ENCODE data around the gene SPAG8.

SPAG8 gene, protein sequence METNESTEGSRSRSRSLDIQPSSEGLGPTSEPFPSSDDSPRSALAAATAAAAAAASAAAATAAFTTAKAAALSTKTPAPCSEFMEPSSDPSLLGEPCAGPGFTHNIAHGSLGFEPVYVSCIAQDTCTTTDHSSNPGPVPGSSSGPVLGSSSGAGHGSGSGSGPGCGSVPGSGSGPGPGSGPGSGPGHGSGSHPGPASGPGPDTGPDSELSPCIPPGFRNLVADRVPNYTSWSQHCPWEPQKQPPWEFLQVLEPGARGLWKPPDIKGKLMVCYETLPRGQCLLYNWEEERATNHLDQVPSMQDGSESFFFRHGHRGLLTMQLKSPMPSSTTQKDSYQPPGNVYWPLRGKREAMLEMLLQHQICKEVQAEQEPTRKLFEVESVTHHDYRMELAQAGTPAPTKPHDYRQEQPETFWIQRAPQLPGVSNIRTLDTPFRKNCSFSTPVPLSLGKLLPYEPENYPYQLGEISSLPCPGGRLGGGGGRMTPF

DNA sequence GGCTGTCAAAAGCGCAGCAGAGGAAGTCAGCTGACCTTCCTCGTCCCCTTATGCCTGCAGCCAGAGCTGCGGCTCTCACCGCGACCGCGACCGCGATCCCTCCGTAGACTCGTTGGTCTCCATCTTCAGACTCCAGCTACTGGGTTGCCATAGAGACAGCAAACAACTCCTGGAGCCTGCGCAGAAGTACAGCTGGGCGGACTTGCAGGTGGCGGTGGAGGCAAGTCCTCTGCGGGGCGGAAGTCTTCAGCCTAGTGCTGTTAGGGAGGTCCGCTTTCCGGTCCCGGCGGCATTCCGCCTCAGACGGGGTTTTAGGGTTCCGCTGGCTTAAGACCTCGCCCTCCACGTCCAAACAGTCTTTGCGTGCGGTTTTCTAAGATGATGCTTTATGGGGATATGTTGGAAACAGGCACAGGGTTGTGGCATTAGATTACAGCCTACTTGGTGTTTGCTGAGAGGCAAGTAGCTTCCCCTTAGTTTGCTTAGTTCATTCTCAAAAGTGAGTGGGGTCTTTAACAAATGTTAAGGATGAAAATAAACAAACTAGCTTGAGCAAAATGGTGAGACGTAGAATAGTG is at the start of gene SPAG8:
TSS of gene SPAG8 (minus strand) at position 238 of the 578 bp plus-strand sequence. CDS start at position 123, 115 bp downstream.
- peak; percentile 90 for DNase-seq

DNA sequence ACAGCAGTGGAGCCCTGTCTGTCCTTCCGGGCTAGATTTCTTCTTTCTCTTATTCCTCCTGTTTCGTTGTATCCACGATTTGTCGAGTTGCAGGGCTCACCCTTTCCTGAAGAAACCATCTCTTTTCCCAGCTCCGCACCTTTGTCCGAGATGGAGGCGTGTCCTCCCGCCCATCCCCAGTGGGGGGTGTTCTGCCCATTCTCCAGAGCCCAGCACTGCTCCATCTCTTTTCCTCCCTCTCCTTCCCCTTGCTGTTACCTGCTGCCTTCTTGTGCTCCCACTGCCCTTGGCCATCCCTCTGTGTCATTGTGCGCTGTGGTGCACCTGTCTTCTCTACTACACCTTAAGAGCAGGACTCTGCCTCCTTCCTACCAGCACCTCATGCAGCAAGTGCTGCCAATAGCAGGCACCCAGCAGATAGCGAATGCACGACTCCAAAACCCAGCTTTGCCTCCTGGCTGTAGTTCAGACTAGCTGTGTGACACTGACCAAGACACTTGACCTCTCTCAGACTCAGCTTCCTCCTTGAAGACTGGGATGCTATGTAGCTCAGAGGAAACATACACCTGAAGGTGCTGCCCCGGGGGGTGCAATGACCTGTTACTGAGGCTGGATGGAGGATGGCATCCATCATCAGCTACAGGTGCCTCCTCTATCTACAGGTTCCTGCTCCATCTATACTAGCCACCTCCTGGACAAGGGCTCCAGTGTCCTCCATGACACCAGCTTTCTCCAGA is 49.3 kb upstream of the SPAG8 start:
- DNase-seq = no peak

DNA sequence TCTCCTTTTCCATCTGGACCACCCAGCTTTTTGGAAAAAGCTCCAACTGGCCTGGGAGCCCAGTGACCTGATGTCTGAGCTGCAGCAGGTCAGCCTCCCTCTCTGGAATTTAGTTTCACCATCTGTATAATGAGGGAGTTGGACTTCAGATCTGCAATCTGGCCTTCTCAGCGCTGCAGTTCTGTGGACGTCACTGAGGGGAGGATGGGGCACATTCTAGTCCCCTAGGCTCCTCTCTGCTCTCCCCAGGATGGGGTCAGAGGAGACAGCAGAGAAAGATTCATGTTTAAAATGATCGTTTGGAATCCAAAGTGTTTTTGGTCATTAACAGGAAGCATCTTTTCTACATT is 47.9 kb upstream of the SPAG8 start:
- DNase-seq = no peak

DNA sequence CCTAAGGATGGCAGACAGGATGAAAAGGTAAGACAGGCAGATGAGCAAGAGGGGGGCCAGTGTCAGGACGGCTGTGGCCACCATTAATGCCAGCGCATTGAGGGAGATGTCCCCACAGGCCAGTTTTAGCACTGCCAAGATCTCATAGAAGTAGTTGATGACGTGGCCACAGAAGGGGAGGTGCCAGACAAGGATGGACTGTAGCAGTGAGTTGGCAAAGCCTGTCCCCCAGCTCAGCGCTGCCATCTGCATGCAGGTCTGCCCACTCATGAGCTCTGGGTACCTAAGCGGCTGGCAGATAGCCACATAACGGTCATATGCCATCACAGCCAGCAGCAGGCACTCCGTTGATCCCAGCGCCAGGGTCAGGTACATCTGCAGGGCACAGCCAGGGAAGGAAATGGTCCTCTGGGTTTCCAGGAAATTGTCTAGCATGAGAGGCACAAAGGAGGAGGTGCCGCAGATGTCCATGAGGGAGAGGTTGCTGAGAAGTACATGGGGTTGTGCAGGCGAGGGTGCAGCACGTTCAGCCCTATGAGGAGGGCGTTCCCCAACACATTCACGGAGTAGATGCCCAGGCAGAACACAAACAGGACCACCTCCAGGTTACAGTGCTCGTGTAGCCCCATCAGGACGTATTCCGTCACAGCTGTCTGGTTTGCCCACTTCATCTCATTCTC is 47.4 kb upstream of the SPAG8 start:
- no peak for DNase-seq

DNA sequence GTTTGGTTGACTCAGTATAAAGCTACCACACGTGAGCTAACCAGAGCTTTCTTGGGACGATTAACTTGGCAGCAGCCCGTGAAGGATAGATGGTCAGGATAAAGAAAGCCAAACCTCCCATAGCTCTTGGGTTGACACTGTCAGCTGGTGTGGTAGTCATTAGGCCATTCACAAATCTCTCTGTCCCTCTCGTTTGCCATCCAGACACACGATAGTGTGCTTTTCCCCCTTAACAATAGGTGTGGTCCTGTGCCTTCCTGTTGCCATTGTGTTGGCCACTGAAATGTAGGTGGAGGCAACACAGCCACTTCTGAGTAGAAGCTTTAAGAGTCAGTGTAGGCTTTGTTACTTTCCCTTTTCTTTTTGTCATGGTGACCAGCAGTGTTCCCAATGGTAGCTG is 46.4 kb upstream of the SPAG8 start:
- DNase-seq = no peak

DNA sequence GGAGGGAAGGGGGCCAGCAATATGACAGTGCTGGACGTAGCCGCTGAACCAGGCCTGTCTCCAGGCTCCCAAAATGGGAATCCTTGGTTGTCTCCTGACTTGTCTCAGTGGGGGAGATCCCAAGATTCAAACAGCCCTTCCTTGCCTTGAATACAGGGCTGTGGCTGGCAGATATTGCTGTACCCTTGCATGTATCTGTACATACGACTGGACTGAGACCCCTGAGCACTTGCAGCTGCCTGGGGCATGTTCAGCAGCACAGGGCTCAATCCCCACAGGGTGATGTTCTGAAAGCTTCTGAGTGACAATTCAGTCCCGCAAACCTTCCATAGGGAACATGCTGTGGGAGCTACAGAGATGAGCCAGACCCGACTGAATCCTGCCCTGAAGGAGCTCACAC is 44.8 kb upstream of the SPAG8 start:
- DNase-seq = no peak

DNA sequence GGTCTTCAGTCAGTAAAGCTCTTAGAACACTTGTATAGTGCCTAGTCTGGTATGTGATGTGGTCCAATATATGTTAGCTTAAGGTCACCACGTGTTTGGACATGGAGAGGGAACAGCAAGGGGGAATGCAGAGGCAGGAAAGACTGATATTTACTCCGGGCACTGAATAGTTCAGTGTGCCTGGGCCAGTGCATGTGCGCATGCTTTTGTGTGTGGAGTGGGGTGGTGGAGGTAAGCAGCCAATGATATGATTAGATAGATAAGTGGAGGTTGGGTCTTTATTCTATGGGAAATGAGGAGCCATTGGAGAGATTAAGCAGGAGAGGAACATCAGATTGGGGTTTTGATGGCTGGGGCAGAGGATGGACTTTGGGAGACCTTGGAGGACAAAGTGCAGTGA is 44.1 kb upstream of the SPAG8 start:
- no peak for DNase-seq

DNA sequence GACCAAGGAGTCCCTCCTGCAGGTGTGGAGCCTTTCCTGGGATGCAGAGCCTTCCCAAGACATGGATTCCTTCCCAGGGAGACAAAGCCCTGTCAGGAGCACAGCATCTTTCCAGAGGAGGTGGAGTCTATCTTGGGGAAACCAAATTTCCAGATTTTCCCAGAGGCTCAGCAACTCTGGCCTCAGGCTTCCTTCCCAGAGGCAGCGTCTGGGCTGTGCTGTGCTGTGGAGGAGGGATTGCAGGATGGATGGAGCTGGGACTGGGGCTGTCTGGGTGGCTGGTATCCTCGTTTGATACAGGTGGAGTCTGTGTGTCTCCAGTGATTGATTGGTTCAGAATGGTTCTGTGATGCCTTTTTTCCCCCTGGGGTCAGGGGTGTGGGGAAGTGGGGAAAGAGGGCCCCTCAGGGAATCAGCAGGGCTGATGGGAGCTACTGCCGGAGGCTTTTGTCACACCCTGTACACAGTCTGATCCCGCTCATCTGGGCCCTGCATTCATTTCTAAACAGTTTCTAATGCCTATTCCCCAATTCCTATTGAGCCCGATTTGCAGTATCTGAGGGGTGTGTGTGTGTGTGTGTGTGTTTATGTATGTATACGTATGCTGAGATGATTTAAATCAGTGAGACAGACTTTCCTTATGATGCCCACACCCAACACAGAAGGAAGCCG is 42.2 kb upstream of the SPAG8 start:
- no peak for DNase-seq

DNA sequence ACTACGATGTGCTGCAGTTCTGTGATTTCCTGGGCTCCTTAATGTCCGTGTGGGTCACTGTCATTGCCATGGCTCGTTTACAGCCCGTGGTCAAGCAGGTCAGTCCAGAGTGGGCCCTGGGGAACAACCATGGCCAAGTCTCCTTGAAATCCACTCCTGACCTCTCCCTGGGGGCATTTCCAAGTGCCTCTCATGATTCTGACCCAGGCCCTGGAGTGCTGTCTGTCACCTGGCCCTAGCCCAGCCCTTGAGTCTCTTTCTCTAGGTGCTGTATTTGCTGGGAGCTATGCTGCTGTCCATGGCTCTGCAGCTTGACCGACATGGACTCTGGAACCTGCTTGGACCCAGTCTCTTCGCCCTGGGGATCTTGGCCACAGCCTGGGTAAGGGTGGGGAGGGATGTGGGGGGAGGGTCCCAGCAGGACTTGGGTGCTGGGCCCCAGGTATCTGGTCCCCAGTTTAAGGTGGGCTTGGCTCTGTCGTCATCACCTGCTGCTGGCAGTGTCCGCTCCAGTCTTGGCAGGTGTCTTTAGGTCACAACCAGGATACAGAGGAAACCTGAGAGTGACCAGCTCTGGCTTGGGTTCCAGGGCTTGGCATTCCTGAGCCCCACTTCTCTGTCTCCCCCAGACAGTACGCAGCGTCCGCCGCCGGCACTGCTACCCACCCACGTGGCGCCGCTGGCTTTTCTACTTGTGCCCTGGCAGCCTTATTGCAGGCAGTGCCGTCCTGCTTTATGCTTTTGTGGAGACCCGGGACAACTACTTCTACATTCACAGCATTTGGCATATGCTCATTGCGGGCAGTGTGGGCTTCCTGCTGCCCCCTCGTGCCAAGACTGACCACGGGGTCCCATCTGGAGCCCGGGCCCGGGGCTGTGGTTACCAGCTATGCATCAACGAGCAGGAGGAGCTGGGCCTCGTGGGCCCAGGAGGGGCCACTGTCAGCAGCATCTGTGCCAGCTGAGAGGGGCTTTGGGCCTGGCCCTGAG is 41.1 kb upstream of the SPAG8 start:
- no peak for DNase-seq

DNA sequence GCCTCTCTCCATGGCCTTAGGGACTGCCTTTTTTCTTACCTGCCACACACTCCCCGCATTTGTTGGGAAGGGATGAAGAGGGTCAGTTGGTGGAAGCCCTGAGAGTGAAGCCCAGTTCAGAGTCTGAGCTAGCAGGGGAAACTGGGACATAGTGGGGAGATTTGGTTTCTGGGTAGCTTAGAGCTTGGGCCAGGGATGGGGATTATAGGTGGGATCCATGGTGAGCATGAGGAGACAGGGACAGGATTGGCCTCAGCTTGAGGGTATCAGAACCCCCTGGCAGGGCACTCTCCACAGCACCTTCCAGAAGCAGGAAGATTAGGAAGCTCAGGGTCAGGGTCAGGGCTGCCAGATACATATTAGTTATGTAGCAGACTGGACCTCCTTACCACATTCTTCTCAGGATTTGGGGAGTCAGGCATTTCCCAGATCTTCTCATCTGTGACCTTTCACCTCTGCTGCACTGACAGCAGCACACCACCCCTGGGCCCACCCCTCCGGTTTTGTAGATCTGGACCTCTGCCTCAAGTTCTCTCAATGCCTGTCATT is 40.3 kb upstream of the SPAG8 start:
- no peak for DNase-seq

DNA sequence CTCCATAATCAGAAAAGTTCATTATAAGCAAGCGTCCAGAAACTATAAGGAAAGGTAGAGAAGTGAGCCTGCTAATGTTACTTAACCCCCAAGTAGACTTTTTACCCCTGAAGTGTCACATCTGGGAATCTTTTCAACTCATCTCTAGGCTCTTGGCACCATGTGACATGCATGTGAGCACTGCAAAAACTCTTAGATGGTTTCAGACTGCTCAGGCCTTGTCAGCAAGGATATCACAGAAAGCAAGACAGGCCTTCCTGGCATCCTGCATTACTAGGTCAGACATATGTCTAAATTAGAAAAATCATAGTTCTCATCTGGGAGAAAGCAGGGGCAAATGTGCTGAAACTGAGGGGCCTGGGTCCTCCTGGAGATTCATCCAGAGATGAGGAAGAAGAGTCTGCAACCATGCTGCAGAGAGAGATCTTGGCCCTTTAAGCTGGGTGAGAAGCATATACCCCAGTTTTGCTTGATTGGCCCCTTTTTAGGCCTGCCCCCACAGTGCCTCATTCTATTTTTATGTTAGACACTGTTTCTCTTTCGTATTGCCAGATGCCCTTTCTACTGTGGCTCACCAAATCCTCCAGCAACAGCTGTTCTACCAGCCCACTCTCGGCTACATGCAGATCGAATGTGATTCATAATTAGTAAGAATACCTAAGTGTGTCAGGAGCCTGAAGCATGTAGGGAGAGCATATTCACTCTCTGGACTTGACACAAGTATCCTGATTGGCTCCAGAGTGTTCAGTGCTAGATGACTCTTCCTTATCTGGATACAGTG is 35.9 kb upstream of the SPAG8 start:
- DNase-seq = peak; percentile 88

DNA sequence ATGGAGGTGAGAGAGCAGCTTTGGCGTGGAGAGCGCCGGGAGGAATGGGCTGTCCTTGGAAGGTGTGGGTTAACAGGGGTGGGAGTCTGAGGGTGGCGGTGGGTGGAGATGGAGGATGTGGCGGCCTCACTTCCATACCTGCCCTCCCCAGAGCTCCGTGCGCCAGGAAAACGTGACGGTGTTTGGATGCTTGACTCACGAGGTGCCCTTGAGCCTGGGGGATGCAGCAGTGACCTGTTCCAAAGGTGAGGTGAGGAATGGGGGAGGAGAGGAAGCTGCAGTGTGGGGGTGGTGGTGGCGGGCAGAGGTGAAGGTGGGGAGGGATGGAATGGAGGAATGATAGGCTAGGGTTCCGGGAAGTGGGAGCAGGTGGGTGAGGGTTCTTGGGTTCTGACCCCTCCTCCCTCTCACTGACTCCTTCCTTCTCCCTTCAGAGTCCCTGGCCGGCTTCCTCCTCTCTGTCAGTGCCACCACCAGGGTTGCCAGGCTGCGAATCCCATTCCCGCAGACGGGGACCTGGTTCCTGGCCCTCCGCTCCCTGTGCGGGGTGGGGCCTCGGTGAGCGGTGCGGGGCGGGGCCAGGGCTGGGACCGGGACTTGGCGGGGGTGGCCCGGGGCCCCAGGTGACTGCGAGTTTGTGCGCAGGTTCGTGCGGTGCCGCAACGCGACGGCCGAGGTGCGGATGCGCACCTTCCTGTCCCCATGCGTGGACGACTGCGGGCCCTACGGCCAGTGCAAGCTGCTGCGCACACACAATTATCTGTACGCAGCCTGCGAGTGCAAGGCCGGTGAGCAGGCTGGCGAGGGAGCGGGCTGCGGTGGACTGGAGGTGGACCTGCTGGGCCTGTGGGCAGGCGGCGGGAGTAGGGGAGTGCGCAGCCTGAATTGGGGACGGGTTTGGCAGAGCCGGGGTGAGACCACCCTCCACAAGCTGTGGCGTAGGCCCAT is 34.0 kb upstream of the SPAG8 start:
- DNase-seq = no peak

DNA sequence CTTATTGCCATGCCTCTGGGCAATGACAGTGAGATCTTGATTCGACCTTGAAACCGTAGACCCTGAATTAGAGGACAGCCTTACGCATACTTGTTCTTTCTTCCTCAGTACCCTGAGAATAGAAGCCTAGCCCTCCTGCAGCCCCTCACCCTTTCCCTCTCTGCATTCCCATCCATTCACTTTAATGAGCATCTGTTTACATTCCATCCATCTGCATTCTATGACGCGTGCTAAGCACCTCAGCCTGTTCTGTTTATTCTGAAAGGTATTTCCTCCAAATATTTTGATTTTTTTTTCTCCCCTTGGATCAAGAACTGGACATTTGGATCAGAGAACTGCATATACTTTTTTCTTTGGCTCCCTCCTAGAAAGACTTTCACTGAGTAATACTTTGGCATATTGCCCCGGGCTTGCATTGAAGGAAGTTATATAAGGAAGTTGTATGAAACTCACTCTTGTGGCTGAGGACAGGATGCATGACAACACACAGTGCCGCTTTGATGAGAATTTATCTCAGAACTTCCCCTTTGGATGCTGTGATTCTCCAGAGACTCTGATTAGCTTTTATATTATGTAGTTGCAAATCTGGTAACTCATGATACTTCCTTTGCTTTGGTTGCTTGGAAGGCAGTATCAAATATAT is 32.7 kb upstream of the SPAG8 start:
- DNase-seq = peak; percentile 15

DNA sequence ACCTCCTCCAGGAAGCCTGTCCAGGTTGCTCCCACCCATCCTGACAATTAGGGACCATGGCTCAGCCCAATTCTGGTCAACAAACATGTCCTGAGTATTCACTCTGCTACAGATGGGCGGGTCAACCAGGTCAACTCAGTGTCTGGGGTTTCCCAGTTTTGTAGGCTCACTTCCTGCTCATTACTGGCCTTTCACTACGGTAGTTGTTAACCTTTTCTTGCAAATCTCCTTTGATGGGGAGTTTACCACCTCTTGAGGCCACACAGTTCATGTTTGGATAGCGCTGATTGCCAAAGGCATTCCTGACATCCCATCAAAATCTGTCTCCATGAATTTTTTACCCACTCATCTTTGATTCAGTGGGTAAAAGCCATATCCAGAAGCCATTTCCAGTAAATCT is 30.7 kb upstream of the SPAG8 start:
- no peak for DNase-seq

DNA sequence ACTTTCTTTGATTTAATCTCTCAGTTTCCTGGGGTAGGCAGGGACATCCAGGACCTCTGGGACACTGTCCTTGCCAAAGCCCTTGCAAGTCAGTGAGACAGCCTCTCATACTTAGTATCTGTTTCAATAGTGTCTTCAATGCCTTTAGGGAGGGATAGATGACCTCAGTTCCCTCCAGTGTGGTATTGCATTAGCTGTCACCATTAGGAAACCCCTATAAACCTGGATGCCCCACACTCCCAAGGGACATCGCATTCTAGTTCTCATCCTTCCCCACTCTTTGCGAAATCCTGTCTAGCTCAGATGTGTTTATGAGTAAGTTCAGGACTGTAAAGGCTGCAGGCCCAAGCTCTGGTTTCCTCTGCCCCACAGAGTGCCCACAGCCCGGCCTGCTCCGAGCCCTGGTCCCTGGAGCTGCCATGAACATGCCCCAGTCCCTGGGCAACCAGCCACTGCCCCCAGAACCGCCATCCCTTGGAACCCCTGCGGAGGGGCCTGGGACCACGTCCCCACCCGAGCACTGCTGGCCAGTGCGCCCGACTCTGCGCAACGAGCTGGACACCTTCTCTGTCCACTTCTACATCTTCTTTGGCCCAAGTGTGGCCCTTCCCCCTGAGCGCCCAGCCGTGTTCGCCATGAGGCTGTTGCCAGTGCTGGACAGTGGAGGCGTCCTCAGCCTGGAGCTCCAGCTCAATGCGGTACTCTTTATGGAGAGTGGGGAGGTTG is 30.1 kb upstream of the SPAG8 start:
- no peak for DNase-seq

DNA sequence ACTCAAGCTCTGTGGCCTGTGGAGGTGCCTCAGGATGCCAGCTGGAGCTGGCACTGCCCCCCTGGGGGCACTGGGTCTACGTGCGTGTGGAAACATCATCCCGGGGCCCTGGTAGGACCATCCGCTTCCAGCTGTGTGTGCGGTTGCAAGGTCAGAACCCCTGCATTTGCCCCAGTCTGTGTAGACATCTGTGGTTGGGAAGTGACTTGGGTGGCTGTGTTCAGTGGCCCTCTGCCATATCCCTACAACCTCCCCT is 29.5 kb upstream of the SPAG8 start:
- no peak for DNase-seq

DNA sequence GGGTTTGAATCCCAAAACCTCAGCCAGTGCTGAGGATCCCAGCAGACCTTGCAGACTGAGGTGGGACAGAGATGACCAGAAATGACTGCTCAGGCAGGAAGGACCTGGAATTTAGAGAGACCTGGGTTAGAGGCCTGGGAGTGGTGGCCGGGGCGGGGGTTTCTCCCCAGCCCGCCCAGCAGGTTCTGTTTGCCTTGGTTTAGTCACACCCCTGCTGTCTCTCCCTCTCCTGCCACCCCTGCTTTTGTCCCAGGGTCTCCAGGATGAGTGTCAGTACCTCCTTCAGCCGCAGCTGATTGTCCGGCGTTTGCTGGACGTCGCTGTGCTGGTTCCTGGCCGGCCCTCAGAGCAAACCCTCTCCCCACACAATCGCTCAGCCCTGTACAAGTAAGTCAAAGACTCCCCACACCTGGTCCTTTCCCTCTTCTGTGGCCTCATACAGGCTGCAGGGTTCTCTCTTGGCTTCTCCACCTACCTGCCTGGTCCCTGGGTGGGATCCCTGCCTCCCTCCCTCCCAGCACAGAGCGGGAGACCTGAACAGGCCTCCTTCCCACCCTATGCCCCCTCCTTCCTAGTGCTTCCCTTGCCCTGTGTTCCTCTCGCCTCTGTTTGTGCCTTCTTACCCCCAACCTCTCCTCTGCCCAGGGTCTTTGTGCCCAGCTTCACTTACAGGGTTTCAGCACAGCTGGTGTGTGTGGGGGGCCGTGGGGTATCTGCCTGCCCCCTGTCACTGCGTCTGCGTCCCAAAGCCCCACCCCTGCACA is 29.0 kb upstream of the SPAG8 start:
- DNase-seq = no peak
